ENCODE data around the gene TERC. TPM values are rescaled to one million over a fixed set of nuclear protein-coding genes. Genes with fewer than 3 reads are reported as not detected.

Gene TERC
- total RNA-seq, result 1 to 10 TPM in 2 of 3 donors, not detected in 1; 2.3 to 7.6 TPM
- long read RNA-seq, donor 1, result 0 reads
- long read RNA-seq, donor 2, result 0 reads

- intact Hi-C loops (cut with DNase I, micrococcal nuclease), result no loop called here
- H3K9me3 ChIP-seq, result no peaks in the 10 kb centered on the region
- TF ChIP-seq CTCF (IDR thresholded peaks at IDR 0.05), result no peak
- peak; percentile 93 for ATAC-seq
- peaks cover 6% of the 10 kb centered on the region for H3K4me1 ChIP-seq (ENCODE audit: low read depth)
- H3K36me3 ChIP-seq (ENCODE audit: low read depth), result no peaks in the 10 kb centered on the region
- DNase-seq, result peak; percentile 93 to 96 (median 95)
- peak within 1 kb of the TSS; percentile 75 for H3K4me3 ChIP-seq
These were observed at the start of gene TERC for GRCh38 chr3:169764882-169765612. Gene TERC (minus strand): TSS chr3:169765060.

DNA sequence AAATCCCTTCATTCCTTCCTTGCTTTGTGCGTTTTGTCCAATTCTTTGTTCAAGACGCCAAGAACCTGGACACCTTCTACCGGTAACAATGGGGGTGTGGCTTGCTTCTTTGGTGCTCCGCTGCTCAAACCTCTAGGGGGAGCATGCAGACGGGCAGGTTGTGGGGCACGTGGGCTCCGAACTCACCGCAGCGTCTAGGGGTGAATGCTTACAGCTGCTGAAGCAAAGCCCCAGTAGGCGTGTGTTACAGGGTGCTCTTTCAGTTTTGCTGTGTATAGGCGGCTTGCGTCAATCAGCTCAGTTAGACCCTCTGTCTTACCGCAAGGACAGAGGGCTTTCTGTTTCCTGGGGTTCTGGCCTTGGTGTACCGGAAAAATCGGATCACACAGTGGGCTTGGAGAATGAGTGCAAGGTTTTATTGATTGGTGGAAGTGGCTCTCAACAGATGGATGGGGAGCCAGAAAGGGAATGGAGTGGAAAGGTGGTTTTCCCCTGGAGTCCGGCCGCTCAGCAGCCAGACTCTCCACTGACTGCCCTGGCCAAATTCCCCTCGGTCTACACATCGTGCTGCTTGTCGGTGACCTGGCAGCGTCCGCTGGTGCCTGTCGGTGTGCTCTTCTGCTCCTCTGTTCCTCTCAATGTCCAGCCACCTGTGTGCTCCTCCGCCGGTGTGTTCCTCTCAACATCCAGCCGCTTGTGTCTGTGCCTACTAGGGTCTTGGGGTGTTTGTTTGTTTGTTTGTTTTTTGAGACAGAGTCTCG, 49.1 kb upstream of the TERC start:
- DNase-seq, result peak; percentile 65 to 77 (median 67)
- H3K36me3 ChIP-seq (ENCODE audit: low read depth), result no peaks in the 10 kb centered on the region
- no peak overlapping the region for H3K4me3 ChIP-seq
- H3K9me3 ChIP-seq, result no peaks in the 10 kb centered on the region
- peak; percentile 72 for ATAC-seq
- TF ChIP-seq CTCF (IDR thresholded peaks at IDR 0.05), result peak; percentile 36
- H3K4me1 ChIP-seq (ENCODE audit: low read depth), result peaks cover 10% of the 10 kb centered on the region
- intact Hi-C loops (cut with DNase I, micrococcal nuclease), result no loop called here

DNA sequence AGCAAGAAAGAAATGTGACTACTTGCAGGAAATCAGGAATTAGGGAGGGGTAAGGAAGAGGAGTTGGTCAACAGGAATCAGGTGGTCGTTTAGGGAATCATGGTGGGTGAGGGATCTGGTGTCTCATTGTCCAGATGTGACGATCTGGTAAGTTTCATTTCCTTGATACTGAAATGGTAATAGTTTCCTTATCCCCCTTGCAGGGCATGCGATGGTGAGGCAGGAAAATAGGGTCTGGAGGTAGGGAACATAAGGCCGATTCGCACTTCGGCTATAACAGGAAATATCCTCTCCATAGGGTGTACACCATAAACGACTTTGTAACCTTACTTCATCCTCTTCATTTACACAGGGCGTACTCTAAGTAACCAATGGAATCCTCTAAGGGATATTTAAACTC, 48.4 kb upstream of the TERC start:
- intact Hi-C loops (cut with DNase I, micrococcal nuclease), result no loop called here

GRCh38 chr3:169812332-169813235, 47.7 kb upstream of the TERC start, which contains the start of the genes LRRC34 and LRRIQ4:
Gene LRRC34 (minus strand): TSS chr3:169812904. CDS start chr3:169812548, 356 bp downstream.
Gene LRRIQ4 (plus strand): TSS chr3:169812870. CDS start chr3:169821922, 9,052 bp downstream.
- DNase-seq, result peak; percentile 81 to 88 (median 82)
- ATAC-seq, result peak; percentile 87
- H3K36me3 ChIP-seq (ENCODE audit: low read depth), result no peaks in the 10 kb centered on the region
- H3K4me1 ChIP-seq (ENCODE audit: low read depth), result peaks cover 10% of the 10 kb centered on the region
- no peaks in the 10 kb centered on the region for H3K9me3 ChIP-seq
- intact Hi-C loops (cut with DNase I, micrococcal nuclease), result no loop called here
- no peak for TF ChIP-seq CTCF (IDR thresholded peaks at IDR 0.05)
- no peak within 1 kb of the TSS for H3K4me3 ChIP-seq

More for the DNA sequence above, 48.4 kb upstream of the TERC start:
- DNase-seq, result no peak
- no peak for ATAC-seq
- Histone ChIP-seq H3K9me3 (no peaks in the 10 kb centered on the region), H3K36me3 (ENCODE audit: low read depth) (no peaks in the 10 kb centered on the region), H3K4me1 (ENCODE audit: low read depth) (peaks cover 10% of the 10 kb centered on the region), H3K4me3 (no peak overlapping the region)
- TF ChIP-seq CTCF (IDR thresholded peaks at IDR 0.05), result no peak

Data from mucosa of descending colon (tissue), 3 donors.